ENCODE results near the gene GSAP.

DNA sequence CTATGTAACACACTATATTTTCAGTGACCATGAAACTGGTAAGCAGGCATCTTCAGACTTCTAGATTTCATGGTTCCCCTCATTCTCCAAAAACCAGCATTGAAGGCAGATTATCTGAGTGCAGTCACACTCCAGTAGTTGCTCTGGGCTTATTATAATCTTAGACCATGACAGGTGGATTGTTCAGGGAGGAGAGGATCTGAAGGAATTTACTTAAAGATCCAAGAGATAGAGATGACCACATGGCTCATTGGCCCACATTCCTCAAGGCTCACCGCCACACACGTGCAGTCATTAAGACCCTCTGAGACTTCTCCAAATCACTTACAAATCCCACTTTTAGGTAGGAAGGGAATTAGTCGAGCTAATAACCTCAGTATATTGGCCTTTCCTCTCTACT lies 55.2 kb downstream of the GSAP start:
- TF ChIP-seq POLR2AphosphoS5 (IDR thresholded peaks at IDR 0.05; ENCODE audit: insufficient read depth, low read depth, low read length): no peak
- TF ChIP-seq EZH2 (IDR thresholded peaks at IDR 0.05; ENCODE audit: borderline replicate concordance, low read depth, low read length, severe bottlenecking): no peak
- TF ChIP-seq, protein P1, sequence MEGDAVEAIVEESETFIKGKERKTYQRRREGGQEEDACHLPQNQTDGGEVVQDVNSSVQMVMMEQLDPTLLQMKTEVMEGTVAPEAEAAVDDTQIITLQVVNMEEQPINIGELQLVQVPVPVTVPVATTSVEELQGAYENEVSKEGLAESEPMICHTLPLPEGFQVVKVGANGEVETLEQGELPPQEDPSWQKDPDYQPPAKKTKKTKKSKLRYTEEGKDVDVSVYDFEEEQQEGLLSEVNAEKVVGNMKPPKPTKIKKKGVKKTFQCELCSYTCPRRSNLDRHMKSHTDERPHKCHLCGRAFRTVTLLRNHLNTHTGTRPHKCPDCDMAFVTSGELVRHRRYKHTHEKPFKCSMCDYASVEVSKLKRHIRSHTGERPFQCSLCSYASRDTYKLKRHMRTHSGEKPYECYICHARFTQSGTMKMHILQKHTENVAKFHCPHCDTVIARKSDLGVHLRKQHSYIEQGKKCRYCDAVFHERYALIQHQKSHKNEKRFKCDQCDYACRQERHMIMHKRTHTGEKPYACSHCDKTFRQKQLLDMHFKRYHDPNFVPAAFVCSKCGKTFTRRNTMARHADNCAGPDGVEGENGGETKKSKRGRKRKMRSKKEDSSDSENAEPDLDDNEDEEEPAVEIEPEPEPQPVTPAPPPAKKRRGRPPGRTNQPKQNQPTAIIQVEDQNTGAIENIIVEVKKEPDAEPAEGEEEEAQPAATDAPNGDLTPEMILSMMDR (IDR thresholded peaks at IDR 0.05; ENCODE audit: extremely low read depth in 1 of 2, insufficient read depth in 1 of 2, low read depth in 1 of 2, low read length in 2 of 2): no peak
- TF ChIP-seq GATA2 (IDR thresholded peaks at IDR 0.05; ENCODE audit: insufficient read depth, insufficient read length, low read depth, low read length): no peak
- no peak for TF ChIP-seq MYC (IDR thresholded peaks at IDR 0.05; ENCODE audit: low read depth, low read length)
- TF ChIP-seq POLR2A (IDR thresholded peaks at IDR 0.05; ENCODE audit: low read depth, low read length): no peak
- TF ChIP-seq, protein P2, sequence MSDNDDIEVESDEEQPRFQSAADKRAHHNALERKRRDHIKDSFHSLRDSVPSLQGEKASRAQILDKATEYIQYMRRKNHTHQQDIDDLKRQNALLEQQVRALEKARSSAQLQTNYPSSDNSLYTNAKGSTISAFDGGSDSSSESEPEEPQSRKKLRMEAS (IDR thresholded peaks at IDR 0.05; ENCODE audit: insufficient read depth, insufficient read length): no peak
- no peak for TF ChIP-seq JUN (IDR thresholded peaks at IDR 0.05; ENCODE audit: borderline replicate concordance, insufficient read depth, insufficient read length, low read depth)
- TF ChIP-seq FOS (IDR thresholded peaks at IDR 0.05; ENCODE audit: borderline replicate concordance, insufficient read depth, low read length): no peak

Measured in endothelial cell of umbilical vein (primary cell).